HG03378 (cell line): ENCODE data around the gene RBMX.
A peak's percentile ranks its signal among the peaks of the same experiment; 100 is the strongest.
"Not testable (repeated sequence)": the region's sequence is repeated elsewhere in the genome, so short reads cannot be mapped to it uniquely, and the experiment has no call there.

Experiments
- ATAC-seq: cut with Tn5 transposase; IDR thresholded peaks from one replicate; pipeline ENCODE4 v1.9.1; 2021; ENCODE audit warnings: mild to moderate bottlenecking, moderate library complexity; ENCODE audit not compliant: unreplicated experiment

Gene RBMX

DNA sequence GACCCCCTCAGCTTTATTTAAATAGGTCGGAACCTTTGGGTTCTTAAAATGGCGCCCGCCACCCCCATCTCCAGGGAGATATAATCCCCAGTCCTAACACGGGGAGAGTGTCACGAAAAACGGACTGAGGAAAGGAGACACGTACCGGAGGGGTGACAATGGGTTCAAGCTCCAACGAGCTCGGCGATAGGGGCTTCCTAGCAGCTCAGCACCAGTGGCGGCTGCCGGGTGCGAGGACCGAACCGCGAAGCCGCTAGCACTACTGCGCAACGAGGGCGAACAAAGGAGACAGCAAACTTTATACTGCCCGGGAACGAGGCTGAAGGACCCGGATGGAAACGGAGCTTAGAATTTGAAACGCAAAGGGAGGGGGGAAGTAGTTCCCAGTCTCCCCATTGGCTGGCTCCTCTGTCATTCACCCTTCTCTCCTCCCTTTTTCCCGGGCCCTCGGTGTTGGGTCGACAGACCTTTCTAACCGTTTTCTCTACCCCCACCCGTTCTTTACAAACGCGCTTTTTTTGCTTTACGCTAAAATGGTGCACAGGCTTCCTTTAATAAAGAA is at the start of gene RBMX:
Gene RBMX, minus strand, starts transcription at position 274 of the 562 bp plus-strand sequence. CDS start 1,298 bp downstream, outside the sequence.
- ATAC-seq: peak; percentile 95

DNA sequence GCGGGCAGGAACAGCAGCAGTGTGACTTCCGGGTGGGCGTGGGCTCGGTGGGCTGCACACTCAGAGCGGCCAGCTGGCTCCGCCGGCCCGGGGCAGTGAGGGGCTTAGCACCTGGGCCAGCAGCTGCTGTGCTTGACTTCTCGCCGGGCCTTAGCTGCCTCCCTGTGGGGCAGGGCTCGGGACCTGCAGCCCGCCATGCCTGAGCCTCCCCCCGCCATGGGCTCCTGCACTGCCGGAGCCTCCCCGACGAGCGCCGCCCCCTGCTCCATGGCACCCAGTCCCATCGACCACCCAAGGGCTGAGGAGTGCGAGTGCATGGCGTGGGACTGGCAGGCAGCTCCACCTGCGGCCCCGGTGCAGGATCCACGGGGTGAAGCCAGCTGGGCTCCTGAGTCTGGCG is 40.9 kb upstream of the RBMX start:
- not testable (repeated sequence) for ATAC-seq

DNA sequence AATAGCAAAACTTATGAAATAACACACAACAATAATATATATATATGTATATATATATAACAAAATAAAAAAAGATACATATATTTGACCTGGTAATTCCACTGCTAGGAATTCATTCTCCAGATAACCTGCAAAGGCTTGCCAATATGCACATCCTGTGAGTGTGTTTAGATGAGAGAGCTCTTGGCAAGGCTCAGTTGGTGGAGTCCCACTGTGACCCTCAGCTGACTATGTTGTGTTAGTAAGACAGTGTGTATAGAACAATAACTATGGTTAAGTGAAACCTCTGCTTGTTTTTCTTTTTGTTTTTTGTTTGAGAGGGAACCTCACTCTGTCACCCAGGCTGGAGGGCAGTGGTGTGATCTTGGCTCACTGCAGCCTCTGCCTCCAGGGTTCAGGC is 39.5 kb upstream of the RBMX start:
- no peak for ATAC-seq

DNA sequence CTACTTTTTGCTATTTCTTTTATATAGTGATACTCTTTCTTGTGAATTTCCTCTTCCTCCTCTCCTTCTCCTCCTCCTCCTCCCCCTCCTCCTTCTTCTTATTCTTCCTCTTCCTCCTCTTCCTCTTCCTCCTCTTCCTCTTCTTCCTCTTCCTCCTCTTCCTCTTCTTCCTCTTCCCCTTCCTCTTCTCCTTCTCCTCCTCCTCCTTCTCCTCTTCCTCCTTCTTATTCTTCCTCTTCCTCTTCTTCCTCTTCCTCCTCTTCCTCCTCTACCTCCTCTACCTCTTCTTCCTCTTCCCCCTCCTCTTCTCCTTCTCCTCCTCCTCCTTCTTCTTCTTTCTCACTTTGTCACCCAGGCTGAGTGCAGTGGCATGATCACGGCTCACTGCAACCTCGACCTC is 36.3 kb upstream of the RBMX start:
- no peak for ATAC-seq

DNA sequence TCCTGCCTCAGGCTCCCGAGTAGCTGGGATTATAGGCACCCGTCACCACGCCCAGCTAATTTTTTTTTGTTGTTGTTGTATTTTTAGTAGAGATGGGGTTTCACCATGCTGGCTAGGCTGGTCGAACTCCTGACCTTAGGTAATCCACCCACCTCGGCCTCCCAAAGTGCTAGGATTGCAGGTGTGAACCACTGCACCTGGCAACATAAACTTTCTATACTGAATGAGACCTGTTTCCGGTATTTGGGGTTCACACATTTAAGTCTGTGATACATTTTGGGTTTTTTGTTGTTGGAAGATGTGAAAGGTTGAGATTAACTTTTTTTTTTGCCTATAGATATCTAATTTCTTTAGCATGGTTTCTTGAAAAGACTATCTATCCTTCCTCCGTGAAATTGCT is 31.1 kb upstream of the RBMX start:
- ATAC-seq: not testable (repeated sequence)

DNA sequence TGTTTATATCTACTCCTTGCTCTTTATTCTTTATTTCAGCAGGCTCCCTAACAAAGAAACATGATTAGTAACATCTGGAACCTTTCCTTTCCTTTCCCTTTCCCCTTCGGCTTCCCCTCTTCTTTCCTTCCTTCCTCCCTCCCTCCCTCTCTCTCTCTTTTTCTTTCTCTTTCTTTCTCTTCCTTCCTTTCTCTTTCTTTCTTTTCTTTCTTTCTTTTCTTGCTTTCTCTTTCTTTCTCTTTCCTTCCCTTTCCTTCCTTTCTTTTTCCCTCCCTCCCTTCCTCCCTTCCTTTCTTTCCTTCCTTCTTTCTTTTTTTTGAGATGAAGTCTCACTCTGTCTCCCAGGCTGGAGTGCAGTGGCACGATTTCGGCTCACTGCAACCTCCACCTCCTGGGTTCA is 30.7 kb upstream of the RBMX start:
- ATAC-seq: no peak

DNA sequence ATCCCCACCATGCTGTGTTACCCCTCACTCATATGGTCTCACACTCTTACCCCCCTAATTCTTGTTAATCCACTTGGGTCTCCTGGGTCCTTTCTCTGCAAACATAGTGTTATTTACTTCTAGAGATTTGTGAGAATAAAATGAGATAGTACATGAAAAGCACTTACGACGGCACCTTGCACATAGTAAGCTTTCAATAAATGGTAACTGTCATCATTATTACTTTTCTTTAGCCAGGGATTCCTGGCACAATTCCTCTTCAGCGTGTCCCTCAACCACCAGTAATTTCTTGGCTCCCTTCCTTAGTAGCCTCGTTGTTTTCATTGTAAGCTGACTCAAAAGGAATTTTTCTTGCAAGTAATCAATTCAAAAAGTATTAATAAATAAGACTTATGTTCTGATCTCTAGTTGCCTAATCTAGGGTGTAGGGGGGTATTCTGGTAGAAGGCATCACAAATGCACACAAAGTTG is 30.1 kb upstream of the RBMX start:
- no peak for ATAC-seq

DNA sequence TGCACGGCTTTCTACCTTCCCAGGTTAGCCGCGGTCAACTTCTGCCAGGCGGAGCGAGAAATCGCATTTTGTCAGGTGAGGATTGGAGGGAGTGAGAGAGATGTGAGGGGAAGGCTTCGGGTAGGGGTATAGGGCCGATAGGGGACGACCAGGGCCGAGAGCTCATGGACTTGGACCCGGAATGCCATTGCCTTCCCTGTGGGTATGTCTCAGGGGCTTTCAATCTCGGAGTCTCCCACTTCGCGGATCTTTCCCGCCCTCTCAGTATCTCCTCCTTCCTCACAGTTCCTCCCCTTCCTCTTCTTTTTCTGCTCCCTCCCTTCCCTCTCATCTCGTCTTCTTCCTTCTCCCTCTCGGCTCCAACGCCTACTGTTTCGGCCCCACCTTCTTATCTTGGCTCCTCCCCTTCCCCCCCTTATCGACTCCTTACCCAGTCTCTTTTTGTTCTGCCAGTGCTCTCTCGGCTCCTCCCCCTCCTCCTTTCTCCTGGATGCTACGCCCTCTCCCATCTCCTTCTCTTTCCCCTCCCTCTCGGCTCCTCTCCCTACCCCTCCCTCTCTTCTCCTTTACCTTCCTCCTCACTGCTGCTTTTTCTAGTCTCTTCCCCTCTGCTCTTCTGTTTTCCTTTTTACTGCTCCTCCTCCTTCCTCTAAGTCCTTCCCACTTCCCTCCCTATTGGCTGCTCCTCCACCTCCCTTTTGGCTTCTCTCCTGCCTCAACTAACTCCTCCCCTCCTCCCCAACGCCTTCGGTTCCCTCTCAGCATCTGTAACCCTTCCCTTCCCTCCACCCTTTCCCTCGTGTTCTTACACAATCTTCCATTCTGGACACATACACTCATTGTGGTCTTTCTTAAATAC is 29.4 kb upstream of the RBMX start:
- peak; percentile 60 for ATAC-seq

DNA sequence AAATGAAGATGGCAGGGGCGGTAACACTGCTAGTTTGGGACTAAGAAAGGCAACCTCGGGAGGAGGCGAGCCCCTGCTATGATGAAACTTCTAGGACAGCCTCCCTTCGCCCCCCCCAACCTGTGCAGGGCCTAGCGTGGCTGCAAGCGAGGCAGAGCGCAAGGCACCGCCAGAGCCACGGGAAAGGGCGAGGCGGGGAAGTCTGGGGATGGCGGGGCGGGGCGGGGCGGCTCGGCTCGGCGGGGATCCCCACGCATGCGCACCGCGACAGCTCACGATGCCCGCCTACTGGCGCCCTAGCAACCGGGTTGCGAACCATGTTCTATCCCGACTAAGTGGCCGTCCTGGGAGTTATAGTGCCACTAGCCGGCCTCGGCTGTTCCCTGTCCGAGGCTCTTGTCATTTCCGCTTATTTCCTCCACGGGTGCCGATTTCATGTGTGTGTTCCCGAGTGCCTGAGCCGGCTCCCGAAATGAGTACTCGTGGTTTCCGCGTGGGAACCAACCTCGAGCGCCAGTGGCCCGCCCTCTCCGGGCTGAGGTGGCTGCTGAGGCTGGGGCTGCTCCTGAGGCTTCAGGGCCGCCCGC is 28.7 kb upstream of the RBMX start:
- ATAC-seq: peak; percentile 69

DNA sequence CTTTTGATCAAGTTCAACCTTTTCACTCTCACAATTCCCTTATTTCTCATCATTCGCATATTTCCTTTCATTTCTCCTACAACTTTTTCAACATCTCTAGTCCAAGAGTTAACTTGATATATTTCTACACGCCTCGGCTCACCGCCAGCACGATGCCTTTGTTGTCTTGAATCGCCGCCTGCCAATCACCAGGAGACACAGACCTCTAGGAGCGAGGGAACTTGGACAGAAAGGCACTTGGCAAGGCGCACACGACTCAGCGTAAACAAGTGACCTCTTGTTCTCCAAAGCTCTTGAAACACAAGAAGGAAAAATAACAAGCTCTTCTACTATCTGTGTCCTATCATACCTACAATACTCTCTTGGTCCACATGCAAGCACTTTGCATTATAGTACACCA is 27.1 kb upstream of the RBMX start:
- ATAC-seq: no peak

DNA sequence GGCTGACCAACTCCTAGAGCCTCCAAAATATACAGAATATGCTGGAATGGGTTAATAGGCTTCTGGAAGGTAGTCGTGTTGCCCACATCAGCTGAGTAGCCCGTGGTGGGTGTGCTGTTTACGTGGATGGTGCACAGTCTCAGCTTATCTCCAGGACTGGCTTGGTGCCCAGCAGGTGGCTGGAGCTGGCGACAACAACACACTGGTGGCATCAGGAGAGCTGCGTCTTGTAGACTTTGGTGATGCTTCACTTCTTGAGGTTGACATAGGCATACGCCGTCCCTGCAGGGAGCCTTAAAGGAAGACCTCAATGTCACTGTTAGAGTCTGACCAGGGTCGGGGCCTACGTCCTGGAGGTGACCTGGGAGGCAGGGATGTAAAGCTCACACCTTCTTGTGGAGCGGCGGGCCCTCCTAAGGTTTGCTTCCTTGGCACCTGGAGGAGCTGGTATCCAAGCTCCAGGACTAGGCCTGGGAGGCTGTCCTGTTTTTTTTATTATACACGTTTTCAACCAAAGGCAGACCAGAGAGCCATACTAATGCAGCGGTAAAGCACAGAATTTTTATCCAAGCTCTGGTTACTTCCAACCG is 26.5 kb upstream of the RBMX start:
- no peak for ATAC-seq

DNA sequence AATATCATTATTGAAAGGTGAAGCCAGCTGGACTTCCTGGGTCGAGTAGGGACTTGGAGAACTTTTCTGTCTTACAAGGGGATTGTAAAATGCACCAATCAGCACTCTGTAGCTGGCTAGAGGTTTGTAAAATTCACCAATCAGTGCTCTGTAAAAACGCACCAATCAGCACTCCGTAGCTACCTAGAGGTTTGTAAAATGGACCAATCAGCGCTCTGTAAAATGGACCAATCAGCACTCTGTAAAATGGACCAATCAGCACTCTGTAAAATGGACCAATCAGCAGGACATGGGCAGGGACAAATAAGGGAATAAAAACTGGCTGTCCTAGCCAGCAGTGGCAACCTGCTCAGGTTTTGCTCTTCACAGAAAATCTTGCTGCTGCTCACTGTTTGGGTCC is 23.5 kb upstream of the RBMX start:
- ATAC-seq: not testable (repeated sequence)

DNA sequence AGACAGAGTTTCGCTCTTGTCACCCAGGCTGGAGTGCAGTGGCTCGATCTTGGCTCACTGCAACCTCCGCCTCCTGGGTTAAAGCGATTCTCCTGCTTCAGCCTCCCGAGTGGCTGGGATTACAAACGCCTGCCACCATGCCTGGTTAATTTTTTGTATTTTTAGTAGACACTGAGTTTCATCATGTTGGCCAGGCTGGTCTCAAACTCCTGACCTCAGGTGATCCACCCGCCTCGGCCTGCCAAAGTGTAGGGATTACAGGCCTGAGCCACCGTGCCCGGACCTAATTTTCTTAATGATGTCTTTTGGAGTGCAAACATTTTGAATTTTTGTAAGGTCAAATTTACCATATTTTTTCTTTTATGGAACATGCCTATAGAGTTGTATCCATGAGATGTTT is 19.5 kb upstream of the RBMX start:
- not testable (repeated sequence) for ATAC-seq

DNA sequence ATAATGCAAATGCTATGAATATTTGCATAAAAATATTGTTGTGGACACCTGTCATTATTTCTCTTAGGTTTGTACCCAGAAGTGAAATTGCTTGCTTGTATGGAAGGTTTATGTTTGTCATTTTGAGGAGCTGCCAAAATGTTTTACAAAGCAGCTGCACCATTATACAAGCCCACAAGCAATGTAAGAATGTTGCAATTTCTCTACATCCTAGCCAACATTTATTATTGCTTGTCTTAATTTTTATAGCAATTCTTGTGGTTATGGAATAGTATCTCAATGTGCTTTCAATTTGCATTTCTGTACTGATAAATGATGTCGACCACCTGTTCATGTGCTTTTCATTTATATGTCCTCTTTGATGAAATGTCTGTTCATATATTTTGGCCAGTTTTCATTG is 18.7 kb upstream of the RBMX start:
- ATAC-seq: no peak

DNA sequence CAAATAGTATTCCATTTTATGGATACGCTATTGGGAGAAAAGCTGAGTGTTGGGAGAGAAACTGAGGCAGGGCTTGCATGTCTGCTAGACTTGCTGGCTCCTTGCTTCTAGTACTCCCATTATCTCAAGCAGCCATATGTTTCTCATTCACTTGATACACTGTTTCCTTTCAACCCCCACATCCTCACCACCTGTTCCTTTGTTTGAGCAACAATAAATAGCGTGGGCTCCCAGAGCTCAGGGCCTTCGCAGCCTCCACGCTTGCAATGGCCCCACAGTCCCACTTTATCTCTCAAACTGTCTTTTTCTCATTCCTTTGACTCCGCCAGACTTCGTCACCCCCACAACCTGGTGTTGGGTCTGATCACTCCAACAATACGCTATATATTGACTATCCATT is 18.2 kb upstream of the RBMX start:
- not testable (repeated sequence) for ATAC-seq

DNA sequence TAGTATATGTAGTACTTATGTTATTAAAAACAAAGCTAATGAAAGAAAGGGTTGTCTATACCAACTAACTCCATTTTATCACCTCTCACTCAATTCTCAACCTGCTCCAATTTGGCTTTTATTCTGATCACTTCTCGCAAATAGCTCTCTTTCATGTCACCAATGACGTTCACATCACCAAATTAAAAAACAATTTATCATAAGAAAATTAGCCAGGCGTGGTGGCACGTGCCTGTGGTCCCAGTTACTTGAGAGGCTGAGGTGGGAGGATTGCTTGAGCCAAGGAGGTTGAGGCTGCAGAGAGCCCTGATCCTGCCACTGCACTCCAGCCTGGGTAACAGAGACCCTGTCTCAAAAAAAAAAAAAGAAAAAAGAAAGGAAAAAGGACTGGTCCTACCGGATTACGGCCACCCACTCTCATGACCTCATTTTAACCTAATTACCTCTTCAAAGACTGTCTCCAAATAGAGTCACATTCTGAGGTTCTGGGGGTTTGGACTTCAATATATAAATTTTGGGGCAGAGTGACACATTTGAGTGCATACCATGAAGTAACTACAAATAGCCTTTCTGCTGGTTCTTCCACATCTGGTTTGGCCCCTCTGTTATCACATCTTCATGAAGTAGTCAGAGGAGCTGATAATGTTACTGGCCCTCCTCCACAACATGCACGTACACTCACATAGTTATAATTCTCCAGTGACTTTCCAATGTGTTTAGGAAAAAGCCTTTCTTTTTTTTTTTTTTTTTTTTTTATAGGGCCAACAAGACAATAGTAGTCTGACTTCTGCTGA is 15.8 kb upstream of the RBMX start:
- ATAC-seq: no peak

DNA sequence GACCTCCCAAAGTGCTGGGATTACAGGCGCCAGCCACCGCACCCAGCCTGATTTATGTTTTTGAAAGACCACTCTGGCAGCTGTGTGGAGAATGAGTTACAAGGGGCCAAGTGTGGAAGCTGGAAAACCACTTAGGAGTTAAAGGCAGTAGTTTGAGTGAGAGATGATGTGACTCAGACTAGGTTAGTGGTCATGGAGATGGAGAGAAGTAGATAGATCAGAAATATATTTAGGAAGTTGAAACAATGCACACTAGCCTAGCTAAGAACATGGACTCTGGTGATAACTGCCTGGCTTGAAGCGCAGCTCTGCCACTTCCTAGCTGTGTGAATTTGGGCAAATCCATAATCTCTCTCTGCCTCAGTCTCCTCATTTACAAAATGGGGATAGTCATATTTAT is 11.9 kb upstream of the RBMX start:
- ATAC-seq: no peak

DNA sequence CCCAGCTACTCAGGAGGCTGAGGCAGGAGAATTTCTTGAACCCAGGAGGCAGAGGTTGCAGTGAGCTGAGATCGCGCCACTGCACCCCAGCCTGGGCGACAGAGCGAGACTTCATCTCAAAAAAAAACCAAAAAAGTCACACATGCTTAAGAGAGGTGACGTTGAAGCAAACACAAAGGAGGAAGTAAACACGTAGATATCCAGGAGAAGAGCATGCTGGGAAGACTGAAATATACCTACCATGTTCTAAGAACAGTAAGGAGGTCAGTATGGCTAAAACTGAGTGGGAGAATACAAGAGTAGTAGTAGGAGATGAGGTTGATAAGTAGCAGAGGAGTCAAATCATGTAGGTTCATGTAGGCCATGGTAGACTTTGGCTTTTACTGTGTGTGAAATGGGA is 10.1 kb upstream of the RBMX start:
- not testable (repeated sequence) for ATAC-seq

DNA sequence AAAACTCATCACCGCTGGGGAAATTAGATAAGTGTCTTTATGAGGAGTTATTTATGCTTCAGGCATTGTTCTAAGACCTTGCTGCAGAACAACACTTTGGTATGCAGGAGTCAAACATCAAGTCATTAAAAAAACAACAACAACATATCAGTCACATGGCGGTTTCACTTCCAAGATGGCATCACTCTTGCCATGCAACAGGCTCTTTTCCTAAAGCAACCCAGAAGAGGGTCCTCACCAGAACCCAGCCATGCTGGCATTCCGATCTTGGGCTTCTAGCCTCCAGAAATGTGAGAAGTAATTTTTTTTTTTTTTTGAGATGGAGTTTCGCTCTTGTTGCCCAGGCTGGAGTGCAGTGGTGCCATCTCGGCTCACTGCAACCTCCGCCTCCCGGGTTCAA is 8.7 kb upstream of the RBMX start:
- no peak for ATAC-seq

DNA sequence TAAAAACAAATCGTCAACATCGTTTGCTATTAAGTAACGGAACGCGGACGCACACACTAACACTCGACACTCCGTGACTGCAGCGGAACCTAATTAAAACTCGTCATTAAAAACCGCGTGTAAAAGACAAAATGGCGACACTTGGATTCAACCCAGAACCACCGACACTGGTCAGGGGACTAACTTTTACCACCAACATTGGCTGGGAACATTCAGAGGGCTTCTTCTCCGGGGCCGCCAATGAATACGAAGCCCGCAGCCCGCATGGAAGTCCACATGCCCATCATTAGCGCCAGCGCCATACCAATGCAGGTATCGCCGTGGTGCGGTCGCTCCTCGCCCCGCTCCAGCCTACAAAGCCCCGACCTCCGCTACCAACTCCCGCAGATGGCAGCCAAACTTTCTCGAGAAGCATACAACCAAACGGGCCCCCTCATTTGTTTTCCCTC is 498 bp downstream of the RBMX start:
- no peak for ATAC-seq
